GM23338 (cell line): ENCODE results near the gene MUC22. TPM values are rescaled to one million over a fixed set of nuclear protein-coding genes. Genes with fewer than 3 reads are reported as not detected.

Experiments
- ATAC-seq: fragments of 200-7000 bp; cut with Tn5 transposase; 3 replicates; pipeline ENCODE4 v1.9.1; 2020
- DNase-seq: peaks from one replicate; pipeline ENCODE4 v3.0.0-alpha.2; 2015; ENCODE audit warnings: low spot score
- H2AFZ ChIP-seq: fragments of 200-600 bp; sonication (generic); 2 replicates; pipeline ENCODE4 v1.8.0; 2016; ENCODE audit warnings: antibody characterized with exemption, mild to moderate bottlenecking, moderate library complexity
- H3F3A ChIP-seq: fragments of 200-600 bp; sonication (generic); replicated peaks from 2 replicates; pipeline ENCODE4 v1.8.0; 2017; ENCODE audit warnings: antibody characterized with exemption, mixed run types, low read depth
- H3K27ac ChIP-seq: fragments of 200-600 bp; sonication (generic); 2 replicates; pipeline ENCODE4 v1.6.1; 2016; ENCODE audit warnings: low read depth
- H3K27me3 ChIP-seq: fragments of 200-600 bp; sonication (generic); 2 replicates; pipeline ENCODE4 v1.8.0; 2016; ENCODE audit warnings: mild to moderate bottlenecking, mixed run types, moderate library complexity; ENCODE audit not compliant: insufficient read depth
- H3K36me3 ChIP-seq: fragments of 200-600 bp; sonication (generic); 2 replicates; pipeline ENCODE4 v1.8.0; 2016; ENCODE audit warnings: mild to moderate bottlenecking; ENCODE audit not compliant: insufficient read depth
- H3K4me1 ChIP-seq: fragments of 200-600 bp; sonication (generic); 2 replicates; pipeline ENCODE4 v1.8.0; 2016; ENCODE audit warnings: mild to moderate bottlenecking, moderate library complexity; ENCODE audit not compliant: insufficient read depth
- H3K4me2 ChIP-seq: fragments of 200-600 bp; sonication (generic); 2 replicates; pipeline ENCODE4 v1.7.1; 2017; ENCODE audit warnings: mixed run types
- H3K4me3 ChIP-seq: fragments of 200-600 bp; sonication (generic); 2 replicates; pipeline ENCODE4 v1.6.1; 2016; ENCODE audit warnings: mixed run types
- H3K79me2 ChIP-seq: fragments of 200-600 bp; sonication (generic); replicated peaks from 2 replicates; pipeline ENCODE4 v1.8.0; 2017; ENCODE audit warnings: mild to moderate bottlenecking; ENCODE audit not compliant: insufficient read depth
- H3K9me2 ChIP-seq: fragments of 200-600 bp; sonication (generic); 2 replicates; pipeline ENCODE4 v1.8.0; 2017; ENCODE audit not compliant: insufficient read depth
- H4K20me1 ChIP-seq: fragments of 200-600 bp; sonication (generic); replicated peaks from 2 replicates; pipeline ENCODE4 v1.8.0; 2017; ENCODE audit warnings: mild to moderate bottlenecking; ENCODE audit not compliant: insufficient read depth
- H3K27ac Mint-ChIP-seq: 2 replicates; pipeline ENCODE4 v1.8.0; 2020; ENCODE audit warnings: inconsistent platforms, mild to moderate bottlenecking, moderate library complexity, mixed read lengths
- H3K27me3 Mint-ChIP-seq: 3 replicates; pipeline ENCODE4 v1.8.0; 2022; ENCODE audit warnings: low read depth, mild to moderate bottlenecking, moderate library complexity, mixed read lengths, inconsistent platforms; ENCODE audit not compliant: insufficient read depth, poor library complexity
- H3K36me3 Mint-ChIP-seq: 3 replicates; pipeline ENCODE4 v1.8.0; 2021; ENCODE audit warnings: low read depth, mild to moderate bottlenecking, inconsistent platforms, moderate library complexity, mixed read lengths
- H3K4me1 Mint-ChIP-seq: 3 replicates; pipeline ENCODE4 v1.8.0; 2020; ENCODE audit warnings: mild to moderate bottlenecking, inconsistent platforms, mixed read lengths
- H3K4me3 Mint-ChIP-seq: 3 replicates; pipeline ENCODE4 v1.8.0; 2021; ENCODE audit warnings: moderate library complexity, mild to moderate bottlenecking, inconsistent platforms, mixed read lengths
- H3K9me3 Mint-ChIP-seq: 3 replicates; pipeline ENCODE4 v1.8.0; 2020; ENCODE audit warnings: moderate library complexity, mild to moderate bottlenecking, inconsistent platforms, mixed read lengths
- ZNF462 ChIP-seq: fragments of 250-450 bp; sonication (Bioruptor Pico); IDR thresholded peaks from 2 replicates; pipeline ENCODE4 v1.5.0; 2020; ENCODE audit warnings: mild to moderate bottlenecking, moderate library complexity
- polyA plus RNA-seq: library from polyadenylated mRNA; unstranded; fragments of >200 nt; fragmentation: Nextera tagmentation; extraction: Ambion mirVana; gene quantifications from 2 replicates; pipeline ENCODE4 v1.2.1, GENCODE V29; 2016
- small RNA-seq: library from RNA; depleted of rRNA; stranded (forward); fragments of <200 nt; gene quantifications from one replicate; pipeline ENCODE3, GENCODE V24; 2014; ENCODE audit warnings: low replicate concordance
- total RNA-seq: library from RNA; depleted of rRNA; stranded (reverse); fragments of >200 nt; shearing (Covaris generic); gene quantifications from 2 replicates; pipeline ENCODE4 v1.2.3, GENCODE V29; 2014; rRNA removed
- TF ChIP-seq, protein P1 (sequence below), 2 experiments: fragments of 200-600 bp in 1 of 2; sonication (generic) in 1 of 2; conservative IDR thresholded peaks; 2 replicates each; pipeline versions ENCODE4 v1.5.1 to v1.6.1; 2016 to 2017; ENCODE audit warnings: antibody characterized with exemption in 2 of 2, low read depth in 2 of 2, mild to moderate bottlenecking in 2 of 2, moderate library complexity in 1 of 2

Gene MUC22
- total and polyA plus RNA-seq, 2 experiments from 2014 or later = not detected

GRCh38 chr6:31083742-31084354 is 73.6 kb downstream of the MUC22 start:
- Mint-ChIP-seq H3K9me3 (no peaks in the 10 kb centered on the region), H3K27ac (no peak overlapping the region; the same call in 1 of the 2 replicates), H3K4me3 (no peak overlapping the region), H3K36me3 (no peaks in the 10 kb centered on the region), H3K4me1 (peaks cover 16% of the 10 kb centered on the region), H3K27me3 (peaks cover 13% of the 10 kb centered on the region)
- no peaks in the 10 kb centered on the region for H3F3A ChIP-seq
- DNase-seq (peak; percentile 84), ATAC-seq (peak; percentile 78)
- no peak overlapping the region for H3K27ac ChIP-seq
- peak overlapping the region; percentile 95 for H2AFZ ChIP-seq
- H3K79me2 ChIP-seq = no peaks in the 10 kb centered on the region
- no peaks in the 10 kb centered on the region for H3K27me3 ChIP-seq
- TF ChIP-seq ZNF462 = no peak
- TF ChIP-seq, protein P1, sequence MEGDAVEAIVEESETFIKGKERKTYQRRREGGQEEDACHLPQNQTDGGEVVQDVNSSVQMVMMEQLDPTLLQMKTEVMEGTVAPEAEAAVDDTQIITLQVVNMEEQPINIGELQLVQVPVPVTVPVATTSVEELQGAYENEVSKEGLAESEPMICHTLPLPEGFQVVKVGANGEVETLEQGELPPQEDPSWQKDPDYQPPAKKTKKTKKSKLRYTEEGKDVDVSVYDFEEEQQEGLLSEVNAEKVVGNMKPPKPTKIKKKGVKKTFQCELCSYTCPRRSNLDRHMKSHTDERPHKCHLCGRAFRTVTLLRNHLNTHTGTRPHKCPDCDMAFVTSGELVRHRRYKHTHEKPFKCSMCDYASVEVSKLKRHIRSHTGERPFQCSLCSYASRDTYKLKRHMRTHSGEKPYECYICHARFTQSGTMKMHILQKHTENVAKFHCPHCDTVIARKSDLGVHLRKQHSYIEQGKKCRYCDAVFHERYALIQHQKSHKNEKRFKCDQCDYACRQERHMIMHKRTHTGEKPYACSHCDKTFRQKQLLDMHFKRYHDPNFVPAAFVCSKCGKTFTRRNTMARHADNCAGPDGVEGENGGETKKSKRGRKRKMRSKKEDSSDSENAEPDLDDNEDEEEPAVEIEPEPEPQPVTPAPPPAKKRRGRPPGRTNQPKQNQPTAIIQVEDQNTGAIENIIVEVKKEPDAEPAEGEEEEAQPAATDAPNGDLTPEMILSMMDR (conservative IDR thresholded peaks at IDR 0.05; ENCODE audit: low read depth in 2 of 2) = peak; percentile 56 to 80
- H3K4me3 ChIP-seq = no peak overlapping the region
- peaks cover 3% of the 10 kb centered on the region; the same call in 1 of the 2 replicates for H3K4me1 ChIP-seq
- no peaks in the 10 kb centered on the region for H4K20me1 ChIP-seq
- no peak overlapping the region for H3K4me2 ChIP-seq
- H3K9me2 ChIP-seq = no peaks in the 10 kb centered on the region
- no peaks in the 10 kb centered on the region for H3K36me3 ChIP-seq

Small RNA genes lying within 50 kb of the gene (small RNA-seq; reads per million reads assigned to genes)
- gene RNU6-1133P = 0.20 reads per million

Other genes with a start within 250 kb of the MUC22 start
- 140 and 154 TPM in 2 replicates for gene DDR1, start 126.0 kb upstream of the MUC22 start, total RNA-seq
- gene DDR1, start 126.0 kb upstream of the MUC22 start, polyA plus RNA-seq = 58.3 and 71.6 TPM in 2 replicates
- gene GTF2H4, start 102.3 kb upstream of the MUC22 start, total RNA-seq = 32.6 and 46.5 TPM in 2 replicates
- 14.1 and 14.8 TPM in 2 replicates for gene GTF2H4, start 102.3 kb upstream of the MUC22 start, polyA plus RNA-seq
- gene VARS2, start 96.2 kb upstream of the MUC22 start, total RNA-seq = 34.0 and 36.4 TPM in 2 replicates
- gene VARS2, start 96.2 kb upstream of the MUC22 start, polyA plus RNA-seq = 13.7 and 14.2 TPM in 2 replicates
- gene SFTA2, start 78.3 kb upstream of the MUC22 start, total RNA-seq = not detected in 2 replicates
- gene SFTA2, start 78.3 kb upstream of the MUC22 start, polyA plus RNA-seq = not detected in 2 replicates
- 0.12 TPM in 1 of 2 replicates, not detected in the other for gene MUCL3, start 69.5 kb upstream of the MUC22 start, total RNA-seq
- gene MUCL3, start 69.5 kb upstream of the MUC22 start, polyA plus RNA-seq = 0.32 and 0.40 TPM in 2 replicates
- gene MUC21, start 26.8 kb upstream of the MUC22 start, total RNA-seq = not detected in 2 replicates
- gene MUC21, start 26.8 kb upstream of the MUC22 start, polyA plus RNA-seq = not detected in 2 replicates
- not detected in 2 replicates for gene C6orf15, start 102.1 kb downstream of the MUC22 start, total RNA-seq
- not detected in 2 replicates for gene C6orf15, start 102.1 kb downstream of the MUC22 start, polyA plus RNA-seq
- 0.16 TPM in 1 of 2 replicates, not detected in the other for gene PSORS1C1, start 104.3 kb downstream of the MUC22 start, total RNA-seq
- gene PSORS1C1, start 104.3 kb downstream of the MUC22 start, polyA plus RNA-seq = not detected in 2 replicates
- gene CDSN, start 110.0 kb downstream of the MUC22 start, total RNA-seq = 0.07 TPM in 1 of 2 replicates, not detected in the other
- not detected in 2 replicates for gene CDSN, start 110.0 kb downstream of the MUC22 start, polyA plus RNA-seq
- not detected in 2 replicates for gene PSORS1C2, start 128.6 kb downstream of the MUC22 start, total RNA-seq
- 0.47 and 1.3 TPM in 2 replicates for gene PSORS1C2, start 128.6 kb downstream of the MUC22 start, polyA plus RNA-seq
- 37.0 and 46.7 TPM in 2 replicates for gene CCHCR1, start 147.3 kb downstream of the MUC22 start, total RNA-seq
- 19.8 and 21.3 TPM in 2 replicates for gene CCHCR1, start 147.3 kb downstream of the MUC22 start, polyA plus RNA-seq
- 11.1 and 11.2 TPM in 2 replicates for gene TCF19, start 148.1 kb downstream of the MUC22 start, total RNA-seq
- 7.1 and 8.3 TPM in 2 replicates for gene TCF19, start 148.1 kb downstream of the MUC22 start, polyA plus RNA-seq
- 3,419 and 3,629 TPM in 2 replicates for gene POU5F1, start 160.2 kb downstream of the MUC22 start, total RNA-seq
- gene POU5F1, start 160.2 kb downstream of the MUC22 start, polyA plus RNA-seq = 1,839 and 1,914 TPM in 2 replicates